ES-I3 (cell line): ENCODE data around the gene TSPAN33.
"Not testable (repeated sequence)": the region's sequence is repeated elsewhere in the genome, so short reads cannot be mapped to it uniquely, and the experiment has no call there.

Experiments
- H3K36me3 ChIP-seq: 2 replicates; pipeline ENCODE4 v1.6.1; 2013; ENCODE audit warnings: mild to moderate bottlenecking, low read length, control low read depth, moderate library complexity; ENCODE audit not compliant: insufficient read depth
- H3K4me1 ChIP-seq: 2 replicates; pipeline ENCODE4 v1.6.1; 2013; ENCODE audit warnings: mild to moderate bottlenecking, control low read depth, low read length; ENCODE audit not compliant: insufficient read depth
- H3K9ac ChIP-seq: 2 replicates; pipeline ENCODE4 v1.6.1; 2013; ENCODE audit warnings: low read depth, mild to moderate bottlenecking, low read length, moderate library complexity
- H3K9me3 ChIP-seq: 2 replicates; pipeline ENCODE4 v1.6.1; 2013; ENCODE audit warnings: mild to moderate bottlenecking, low read length, moderate library complexity; ENCODE audit not compliant: control insufficient read depth, insufficient read depth

The TSPAN33 gene

DNA sequence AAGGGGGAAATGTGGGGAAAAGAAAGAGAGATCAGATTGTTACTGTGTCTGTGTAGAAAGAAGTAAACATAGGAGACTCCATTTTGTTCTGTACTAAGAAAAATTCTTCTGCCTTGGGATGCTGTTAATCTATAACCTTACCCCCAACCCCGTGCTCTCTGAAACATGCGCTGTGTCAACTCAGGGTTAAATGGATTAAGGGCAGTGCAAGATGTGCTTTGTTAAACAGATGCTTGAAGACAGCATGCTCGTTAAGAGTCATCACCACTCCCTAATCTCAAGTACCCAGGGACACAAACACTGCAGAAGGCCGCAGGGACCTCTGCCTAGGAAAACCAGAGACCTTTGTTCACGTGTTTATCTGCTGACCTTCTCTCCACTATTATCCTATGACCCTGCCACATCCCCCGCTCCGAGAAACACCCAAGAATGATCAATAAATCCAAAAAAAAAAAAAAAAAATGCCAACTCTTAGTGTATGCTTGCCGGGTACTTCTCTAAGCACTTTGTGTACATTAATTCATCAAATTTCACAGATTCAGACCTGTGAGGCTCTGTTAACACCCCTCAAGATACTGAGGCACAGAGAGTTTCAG lies 72.4 kb downstream of the TSPAN33 start:
- not testable (repeated sequence) for H3K9me3 ChIP-seq, H3K9ac ChIP-seq, H3K36me3 ChIP-seq, H3K4me1 ChIP-seq

DNA sequence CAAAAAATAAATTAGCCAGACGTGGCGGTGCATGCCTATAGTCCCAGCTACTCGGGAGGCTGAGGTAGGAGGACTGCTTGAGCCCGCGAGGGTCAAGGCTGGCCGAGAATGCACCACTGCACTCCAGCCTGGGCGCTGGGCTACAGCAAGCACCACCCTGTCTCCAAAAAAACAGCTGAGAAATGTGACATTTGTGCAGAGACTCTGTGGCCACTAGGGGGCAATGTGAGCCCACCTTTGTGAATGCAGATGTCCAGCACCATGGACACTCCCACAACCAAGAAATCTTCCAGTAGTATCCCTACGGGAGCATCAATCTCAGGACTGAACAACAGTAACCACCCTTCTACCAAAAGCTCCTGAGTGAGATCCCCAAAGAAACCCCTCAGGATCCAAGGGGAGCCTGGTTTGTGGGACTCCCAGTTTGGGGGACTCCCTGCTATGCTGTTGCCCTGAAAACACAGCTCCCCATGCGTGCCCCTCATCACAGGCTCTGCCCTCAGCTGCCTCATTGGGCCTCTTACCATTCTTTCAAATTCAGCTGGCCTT lies 74.1 kb downstream of the TSPAN33 start:
- no peaks in the 10 kb centered on the region for H3K9me3 ChIP-seq
- H3K9ac ChIP-seq, result no peak overlapping the region
- no peaks in the 10 kb centered on the region for H3K4me1 ChIP-seq
- H3K36me3 ChIP-seq, result no peaks in the 10 kb centered on the region

- not testable (repeated sequence) for H3K36me3 ChIP-seq, H3K9me3 ChIP-seq, H3K9ac ChIP-seq, H3K4me1 ChIP-seq
Measured at GRCh38 chr7:129219166-129219565, 74.7 kb downstream of the TSPAN33 start.
